SU-DHL-6 (cell line): Measurements from ENCODE around the gene SLC25A23.

Experiments used
- H2AFZ ChIP-seq: fragments of 200-600 bp; sonication (generic); 2 replicates; pipeline ENCODE4 v1.6.1; 2014; ENCODE audit warnings: low read depth, mild to moderate bottlenecking, moderate library complexity, mixed read lengths, antibody characterized with exemption, low read length; ENCODE audit not compliant: severe bottlenecking
- H3F3A ChIP-seq: fragments of 200-600 bp; shearing (Covaris generic); 2 replicates; pipeline ENCODE4 v1.6.0; 2016; ENCODE audit warnings: antibody characterized with exemption, mild to moderate bottlenecking; ENCODE audit not compliant: insufficient read depth
- H3K27ac ChIP-seq: fragments of 200-600 bp; sonication (generic); 2 replicates; pipeline ENCODE4 v1.5.1; 2016; ENCODE audit warnings: low read depth, mild to moderate bottlenecking, low read length, moderate library complexity, mixed read lengths
- H3K27me3 ChIP-seq: fragments of 200-600 bp; sonication (generic), shearing (Covaris generic); 2 replicates; pipeline ENCODE4 v1.6.0; 2014; ENCODE audit warnings: mild to moderate bottlenecking, low read length
- H3K36me3 ChIP-seq: fragments of 200-600 bp; sonication (generic); 2 replicates; pipeline ENCODE4 v1.6.1; 2014; ENCODE audit warnings: mild to moderate bottlenecking, low read length, mixed read lengths
- H3K4me2 ChIP-seq: fragments of 300-600, 200-600 bp; shearing (Covaris generic), sonication (generic); 2 replicates; pipeline ENCODE4 v1.6.0; 2014; ENCODE audit warnings: low read length, low read depth, mild to moderate bottlenecking; ENCODE audit not compliant: poor library complexity, severe bottlenecking
- H3K4me3 ChIP-seq: fragments of 200-600 bp; sonication (generic); 2 replicates; pipeline ENCODE4 v1.5.1; 2014; ENCODE audit warnings: antibody characterized with exemption, low read length, mild to moderate bottlenecking, mixed read lengths; ENCODE audit not compliant: insufficient read depth, poor library complexity, severe bottlenecking
- H3K79me2 ChIP-seq: fragments of 200-600 bp; sonication (generic); 2 replicates; pipeline ENCODE4 v1.6.1; 2014; ENCODE audit warnings: mild to moderate bottlenecking, low read length, moderate library complexity; ENCODE audit not compliant: insufficient read depth
- H3K9ac ChIP-seq: fragments of 200-600 bp; sonication (generic); 2 replicates; pipeline ENCODE4 v1.7.0; 2014; ENCODE audit warnings: mild to moderate bottlenecking, low read length
- H3K9me2 ChIP-seq: fragments of 200-600 bp; sonication (generic); replicated peaks from 2 replicates; pipeline ENCODE4 v1.6.1; 2014; ENCODE audit warnings: low read length; ENCODE audit not compliant: insufficient read depth
- H3K9me3 ChIP-seq: fragments of 200-600 bp; sonication (generic); 2 replicates; pipeline ENCODE4 v1.6.1; 2014; ENCODE audit warnings: low read length, mixed read lengths; ENCODE audit not compliant: insufficient read depth
- H4K20me1 ChIP-seq: fragments of 200-600 bp; sonication (generic); 2 replicates; pipeline ENCODE4 v1.6.1; 2014; ENCODE audit warnings: low read depth, mild to moderate bottlenecking, antibody characterized with exemption, low read length, moderate library complexity, mixed read lengths
- EZH2phosphoT487 ChIP-seq: fragments of 200-600 bp; sonication (generic), shearing (Covaris generic); conservative IDR thresholded peaks from 2 replicates; pipeline ENCODE4 v1.6.1; 2018; ENCODE audit warnings: mild to moderate bottlenecking, antibody characterized with exemption, low read length, moderate library complexity, mixed read lengths
- TF ChIP-seq, protein P1 (sequence below): fragments of 200-600 bp; sonication (generic); IDR thresholded peaks from one replicate; pipeline ENCODE4 v1.5.1; 2017; ENCODE audit warnings: antibody characterized with exemption, mild to moderate bottlenecking, low read length, moderate library complexity; ENCODE audit not compliant: insufficient read depth, poor library complexity, severe bottlenecking

Gene SLC25A23

DNA sequence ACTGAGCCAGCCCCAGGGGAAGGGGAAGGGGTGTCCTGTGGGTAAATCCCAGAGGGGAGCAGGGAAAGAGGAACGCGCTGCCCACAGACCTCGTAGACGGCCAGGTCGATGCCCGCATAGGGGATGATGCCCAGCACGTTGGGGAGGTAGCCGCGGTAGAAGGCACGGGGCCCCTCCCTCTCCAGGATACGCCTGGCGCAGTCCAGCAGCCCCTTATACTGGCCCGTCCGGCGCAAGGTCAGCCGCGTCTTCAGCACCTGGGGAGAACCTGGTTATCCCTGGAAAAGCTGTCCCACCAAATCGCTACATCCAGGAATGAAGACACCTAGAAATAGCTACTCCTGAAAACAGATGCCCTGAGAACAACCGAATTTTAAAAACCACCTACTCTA lies 7.4 kb downstream of the SLC25A23 start:
- Histone ChIP-seq H2AFZ (no peak overlapping the region), H3K9ac (no peak overlapping the region), H3K36me3 (peaks cover 6% of the 10 kb centered on the region; the same call in 1 of the 2 replicates), H3K27ac (no peak overlapping the region), H3K79me2 (no peaks in the 10 kb centered on the region), H4K20me1 (no peaks in the 10 kb centered on the region), H3K9me2 (no peaks in the 10 kb centered on the region), H3K9me3 (no peaks in the 10 kb centered on the region), H3K4me2 (no peak overlapping the region), H3K27me3 (no peaks in the 10 kb centered on the region), H3F3A (no peaks in the 10 kb centered on the region), H3K4me3 (no peak overlapping the region)
- no peak for TF ChIP-seq EZH2phosphoT487

GRCh38 chr19:6451583-6452222 lies 7.9 kb downstream of the SLC25A23 start:
- Histone ChIP-seq H3F3A (no peaks in the 10 kb centered on the region), H3K27me3 (no peaks in the 10 kb centered on the region), H3K9ac (no peak overlapping the region), H3K4me3 (no peak overlapping the region), H2AFZ (no peak overlapping the region), H3K79me2 (no peaks in the 10 kb centered on the region), H3K9me3 (no peaks in the 10 kb centered on the region), H4K20me1 (no peaks in the 10 kb centered on the region), H3K9me2 (no peaks in the 10 kb centered on the region), H3K27ac (no peak overlapping the region), H3K36me3 (peaks cover 6% of the 10 kb centered on the region; the same call in 1 of the 2 replicates), H3K4me2 (no peak overlapping the region)
- TF ChIP-seq EZH2phosphoT487, result no peak
- TF ChIP-seq, protein P1, sequence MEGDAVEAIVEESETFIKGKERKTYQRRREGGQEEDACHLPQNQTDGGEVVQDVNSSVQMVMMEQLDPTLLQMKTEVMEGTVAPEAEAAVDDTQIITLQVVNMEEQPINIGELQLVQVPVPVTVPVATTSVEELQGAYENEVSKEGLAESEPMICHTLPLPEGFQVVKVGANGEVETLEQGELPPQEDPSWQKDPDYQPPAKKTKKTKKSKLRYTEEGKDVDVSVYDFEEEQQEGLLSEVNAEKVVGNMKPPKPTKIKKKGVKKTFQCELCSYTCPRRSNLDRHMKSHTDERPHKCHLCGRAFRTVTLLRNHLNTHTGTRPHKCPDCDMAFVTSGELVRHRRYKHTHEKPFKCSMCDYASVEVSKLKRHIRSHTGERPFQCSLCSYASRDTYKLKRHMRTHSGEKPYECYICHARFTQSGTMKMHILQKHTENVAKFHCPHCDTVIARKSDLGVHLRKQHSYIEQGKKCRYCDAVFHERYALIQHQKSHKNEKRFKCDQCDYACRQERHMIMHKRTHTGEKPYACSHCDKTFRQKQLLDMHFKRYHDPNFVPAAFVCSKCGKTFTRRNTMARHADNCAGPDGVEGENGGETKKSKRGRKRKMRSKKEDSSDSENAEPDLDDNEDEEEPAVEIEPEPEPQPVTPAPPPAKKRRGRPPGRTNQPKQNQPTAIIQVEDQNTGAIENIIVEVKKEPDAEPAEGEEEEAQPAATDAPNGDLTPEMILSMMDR, result no peak

DNA sequence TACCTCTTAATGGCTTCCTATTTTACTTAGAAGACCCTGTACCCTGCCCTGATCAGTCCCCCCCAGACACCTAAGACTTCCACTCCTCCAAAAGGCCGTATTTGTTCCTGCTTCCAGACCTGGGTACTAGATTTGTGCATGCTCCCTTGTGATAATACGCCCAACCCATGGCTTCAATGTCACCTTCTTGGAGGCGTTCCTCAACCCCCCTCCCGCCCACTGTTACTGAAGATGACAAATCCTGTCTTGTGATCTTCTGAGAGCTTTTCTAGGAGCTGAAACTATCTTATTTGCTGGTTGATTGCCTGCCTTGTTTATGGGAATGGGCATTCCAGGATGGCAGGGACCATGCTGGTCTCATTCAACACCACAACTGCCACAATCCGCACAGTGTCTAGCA lies 9.4 kb downstream of the SLC25A23 start:
- H3K27ac ChIP-seq, result no peak overlapping the region
- H3K9ac ChIP-seq, result no peak overlapping the region
- H4K20me1 ChIP-seq, result no peaks in the 10 kb centered on the region
- H3K9me2 ChIP-seq, result no peaks in the 10 kb centered on the region
- no peak overlapping the region for H3K4me3 ChIP-seq
- no peaks in the 10 kb centered on the region for H3K27me3 ChIP-seq
- H3K4me2 ChIP-seq, result no peak overlapping the region
- no peak for TF ChIP-seq EZH2phosphoT487
- no peak overlapping the region for H2AFZ ChIP-seq
- H3F3A ChIP-seq, result no peaks in the 10 kb centered on the region
- peaks cover 6% of the 10 kb centered on the region; the same call in 1 of the 2 replicates for H3K36me3 ChIP-seq
- H3K79me2 ChIP-seq, result no peaks in the 10 kb centered on the region
- no peaks in the 10 kb centered on the region for H3K9me3 ChIP-seq

DNA sequence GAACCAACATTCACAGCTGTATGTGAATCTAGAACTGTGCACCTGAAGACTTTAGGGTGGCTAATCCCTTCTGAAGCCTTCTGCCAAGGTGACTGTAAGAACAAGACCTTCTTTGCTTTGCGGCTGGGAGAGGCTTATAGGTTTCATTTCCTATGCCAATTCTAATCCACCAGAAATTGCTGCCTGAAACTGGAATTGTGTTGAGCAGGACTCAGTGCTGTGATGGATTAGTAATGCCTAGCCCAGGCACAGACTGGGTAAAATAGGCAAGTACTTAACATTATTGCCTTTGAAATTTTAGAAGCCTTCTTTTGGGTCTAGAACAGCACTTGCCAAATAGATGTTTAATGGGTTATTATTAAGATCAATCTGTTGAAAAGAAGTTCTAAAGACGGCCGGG lies 11.5 kb downstream of the SLC25A23 start:
- Histone ChIP-seq H3K9me2 (no peaks in the 10 kb centered on the region), H3K4me2 (no peak overlapping the region), H3K4me3 (no peak overlapping the region), H3K9ac (no peak overlapping the region), H3K9me3 (no peaks in the 10 kb centered on the region), H3K27ac (no peak overlapping the region), H4K20me1 (no peaks in the 10 kb centered on the region), H3F3A (no peaks in the 10 kb centered on the region), H3K36me3 (no peaks in the 10 kb centered on the region), H2AFZ (no peak overlapping the region), H3K27me3 (no peaks in the 10 kb centered on the region), H3K79me2 (no peaks in the 10 kb centered on the region)
- TF ChIP-seq, protein P1, result no peak
- TF ChIP-seq EZH2phosphoT487, result no peak
